Activated effector memory CD4-positive, alpha-beta T cell treated with Interleukin-2 at 50 U/mL for 16 hours (primary cell): Measurements from ENCODE around the gene RASGRF2.
A peak's percentile ranks its signal among the peaks of the same experiment; 100 is the strongest.

ENCODE experiments used
- DNase-seq: peaks from one replicate; pipeline ENCODE4 v3.0.0-alpha.2; 2020

RASGRF2 gene

GRCh38 chr5:80956272-80956671 is 3.9 kb upstream of the RASGRF2 start:
- no peak for DNase-seq

DNA sequence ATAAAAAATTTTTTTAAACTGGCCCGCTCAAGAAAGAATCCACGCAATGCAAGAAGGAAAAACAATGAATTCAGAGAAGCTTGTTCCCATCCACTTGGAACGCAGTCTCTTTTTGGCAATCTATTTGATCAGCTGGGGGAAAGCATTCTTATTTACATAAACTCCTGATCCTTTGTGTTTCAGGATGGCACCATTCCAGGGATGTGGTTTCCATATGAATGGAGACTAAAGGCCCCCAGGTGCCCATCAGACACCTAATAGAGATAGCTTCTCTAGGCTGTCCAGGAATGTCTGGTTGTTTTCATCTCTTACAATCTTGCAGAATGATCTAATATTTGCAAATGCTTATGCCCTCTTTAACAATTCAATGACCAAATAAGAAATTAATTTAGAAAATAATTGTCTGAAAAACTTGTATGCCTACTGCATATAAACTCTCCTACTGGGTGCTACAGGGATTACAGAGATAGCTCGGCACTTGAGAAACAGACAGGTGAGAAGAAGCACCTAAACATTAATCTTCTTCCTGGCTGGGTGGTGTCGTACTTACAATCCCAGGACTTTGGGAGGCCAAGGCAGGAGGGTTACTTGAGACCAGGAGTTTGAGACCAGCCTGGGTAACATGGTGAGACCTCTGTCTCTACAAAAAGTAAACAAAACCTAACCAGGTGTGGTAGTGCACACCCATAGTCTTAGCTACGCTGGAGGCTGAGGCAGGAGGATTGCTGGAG is 3.0 kb upstream of the RASGRF2 start:
- DNase-seq = no peak

DNA sequence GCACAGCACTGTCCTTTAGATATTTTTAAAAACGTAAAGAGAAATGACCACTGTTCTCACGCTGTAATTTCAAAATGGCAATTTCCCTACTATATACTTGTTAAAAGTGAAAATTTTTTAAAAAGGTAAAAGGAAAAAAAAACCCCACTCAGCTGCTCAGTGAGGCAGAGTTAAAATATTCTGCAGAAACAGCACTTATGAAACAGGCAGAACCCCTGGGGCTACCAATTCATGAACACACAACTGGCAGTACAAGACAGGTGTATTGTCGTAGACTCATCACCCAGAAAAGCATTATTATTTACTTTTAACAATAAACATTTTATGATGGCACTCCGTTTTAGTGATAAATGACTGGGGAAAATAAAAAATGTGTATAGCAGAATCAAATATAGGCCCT is 1.5 kb upstream of the RASGRF2 start:
- DNase-seq = no peak

DNA sequence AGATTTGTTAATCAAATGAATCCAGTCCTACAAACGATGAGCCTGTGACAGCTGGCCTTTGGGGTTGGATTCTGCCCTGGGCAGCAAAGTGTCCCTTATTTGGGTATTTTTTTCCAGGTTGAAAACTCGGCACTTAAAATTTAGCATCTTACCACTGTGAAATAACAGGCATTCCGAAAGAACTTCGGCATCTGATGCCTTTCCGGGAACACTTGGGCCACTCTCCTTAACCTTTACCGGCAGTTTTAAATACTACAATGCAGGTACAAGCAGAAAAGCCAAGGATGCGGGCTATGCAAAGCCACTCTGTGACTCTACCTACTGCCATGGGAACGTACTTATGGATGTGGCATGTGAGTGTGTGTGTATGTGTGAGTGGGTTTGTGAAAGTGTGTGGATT is 1.0 kb upstream of the RASGRF2 start:
- DNase-seq = no peak

GRCh38 chr5:80960531-80961375 is 590 bp downstream of the RASGRF2 start:
- DNase-seq = peak; percentile 44

DNA sequence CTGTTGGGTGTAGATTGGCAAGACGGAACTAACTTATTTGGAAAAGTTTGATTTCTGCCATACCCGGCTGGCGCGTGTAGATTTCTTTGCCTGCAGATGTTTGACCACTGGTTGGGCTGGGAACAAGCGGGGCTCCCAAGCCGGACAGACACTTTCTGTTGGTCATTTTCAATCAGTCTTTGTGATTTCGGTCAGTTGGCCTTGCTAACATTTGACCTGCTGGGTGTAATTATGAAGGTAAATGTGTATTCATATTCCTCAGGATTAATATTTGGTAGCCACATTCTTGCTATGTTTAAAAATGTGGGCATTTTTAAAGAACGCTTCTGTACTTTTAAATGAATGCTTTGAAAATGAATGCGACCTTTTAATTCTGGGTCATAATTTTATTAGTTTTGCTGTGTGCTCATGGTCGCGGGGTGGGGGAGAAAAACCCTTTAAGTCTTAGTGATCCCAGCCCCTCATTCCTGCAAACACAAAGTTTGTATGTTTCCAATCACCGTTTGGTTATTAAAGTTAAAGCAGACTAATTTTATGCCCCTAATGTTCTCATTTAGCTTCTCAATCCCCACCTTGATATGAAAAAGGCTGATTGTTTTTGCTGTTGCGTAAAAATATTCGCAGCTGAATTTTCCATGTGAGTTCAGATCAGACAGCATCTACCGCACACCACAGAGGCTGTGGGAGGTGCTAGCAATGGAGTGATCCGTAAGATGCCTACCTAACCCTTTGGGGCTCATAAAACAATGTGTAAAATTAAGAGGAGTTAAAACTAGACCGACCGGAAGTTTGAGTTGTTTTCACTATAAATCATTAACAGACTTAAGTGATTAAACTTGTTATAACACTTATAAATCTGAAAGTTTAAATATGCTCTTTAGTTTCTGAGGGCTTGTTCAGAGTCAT is 1.5 kb downstream of the RASGRF2 start:
- peak; percentile 6 for DNase-seq

- DNase-seq = no peak
Measured at GRCh38 chr5:80962630-80963520, 2.7 kb downstream of the RASGRF2 start.

- no peak for DNase-seq
Measured at GRCh38 chr5:80963521-80963895, 3.3 kb downstream of the RASGRF2 start.

DNA sequence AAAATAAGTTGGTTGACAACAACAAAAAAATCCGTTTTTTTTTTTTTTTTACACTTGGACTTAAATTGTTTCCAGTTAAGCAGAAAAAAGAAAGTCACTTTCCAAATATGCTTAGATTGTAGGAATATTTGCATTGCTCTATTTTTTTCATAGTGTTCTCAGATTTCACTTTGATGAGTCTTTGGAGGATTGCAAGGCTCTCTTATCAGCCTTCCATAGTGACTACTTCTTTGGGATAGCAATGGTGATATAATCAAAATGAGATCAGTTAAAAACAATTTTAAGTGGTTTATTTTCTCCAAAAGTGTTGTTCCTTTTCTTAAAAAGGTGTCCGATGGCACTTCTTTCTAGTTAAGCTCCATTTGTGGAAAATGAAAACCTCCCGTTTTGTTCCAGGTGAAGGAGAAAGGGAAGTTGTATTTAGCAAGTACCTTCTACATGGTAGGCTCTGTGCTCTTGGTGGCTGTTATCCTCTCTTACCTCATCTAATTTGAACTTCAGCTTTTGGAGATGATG is 3.9 kb downstream of the RASGRF2 start:
- DNase-seq = no peak

DNA sequence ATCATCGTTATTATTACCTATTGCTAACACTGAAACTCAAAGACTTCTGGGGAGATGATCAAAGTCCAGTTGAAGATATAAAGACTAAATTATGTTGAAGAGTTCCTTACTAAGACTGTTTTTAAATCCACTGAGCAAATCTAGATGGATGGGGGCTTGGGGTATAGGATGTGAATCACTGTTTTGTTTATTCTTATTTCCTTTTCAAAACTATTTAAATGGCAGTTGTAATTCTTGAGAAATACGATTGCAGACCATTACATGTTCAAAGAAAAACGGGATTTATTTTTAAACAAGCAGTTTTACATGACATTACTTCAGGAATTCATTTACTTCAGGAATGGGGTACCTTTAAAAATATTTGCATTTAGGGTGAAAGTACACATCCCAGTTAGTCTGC is 4.3 kb downstream of the RASGRF2 start:
- DNase-seq = no peak

- DNase-seq = no peak
Measured at GRCh38 chr5:80964919-80965318, 4.8 kb downstream of the RASGRF2 start.

DNA sequence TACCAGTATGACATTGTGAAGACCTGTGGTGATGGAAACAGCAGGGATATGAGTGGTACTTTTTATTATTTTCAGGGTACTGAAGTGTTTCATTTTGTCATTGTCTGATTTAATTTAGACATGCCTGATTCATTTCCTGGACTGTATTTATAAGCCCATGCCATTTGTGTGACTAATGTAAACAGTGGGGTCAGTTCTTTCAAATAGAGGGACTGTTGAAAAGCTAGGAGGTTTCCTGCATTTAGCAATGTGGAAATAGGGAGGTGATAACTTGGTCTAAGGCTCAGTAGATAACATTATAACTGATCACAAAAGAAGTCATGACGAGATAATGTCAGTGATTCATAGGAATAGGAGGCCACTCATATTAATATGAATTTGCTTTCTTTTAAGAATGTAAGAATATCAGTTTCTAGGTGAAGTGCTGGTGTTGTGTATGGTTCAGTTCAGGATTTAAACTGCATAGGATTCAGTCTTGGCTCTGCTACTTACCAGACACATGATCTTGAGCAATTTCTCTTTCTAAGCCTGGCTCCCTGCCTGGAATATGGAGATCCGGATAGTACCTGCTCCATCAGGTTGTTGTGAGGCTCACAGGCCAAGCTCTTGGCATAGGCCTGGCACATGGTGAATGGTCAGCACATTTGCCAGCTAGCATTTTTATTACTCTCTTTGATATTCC is 7.5 kb downstream of the RASGRF2 start:
- DNase-seq = no peak

- no peak for DNase-seq
Measured at GRCh38 chr5:80973027-80973426, 12.9 kb downstream of the RASGRF2 start.

- DNase-seq = no peak
Measured at GRCh38 chr5:80975065-80975464, 14.9 kb downstream of the RASGRF2 start.

GRCh38 chr5:80976985-80977384 is 16.8 kb downstream of the RASGRF2 start:
- no peak for DNase-seq

GRCh38 chr5:80977764-80978163 is 17.6 kb downstream of the RASGRF2 start:
- DNase-seq = no peak

- no peak for DNase-seq
Measured at GRCh38 chr5:80978772-80979317, 18.7 kb downstream of the RASGRF2 start.

- DNase-seq = no peak
Measured at GRCh38 chr5:80982093-80982492, 21.9 kb downstream of the RASGRF2 start.

DNA sequence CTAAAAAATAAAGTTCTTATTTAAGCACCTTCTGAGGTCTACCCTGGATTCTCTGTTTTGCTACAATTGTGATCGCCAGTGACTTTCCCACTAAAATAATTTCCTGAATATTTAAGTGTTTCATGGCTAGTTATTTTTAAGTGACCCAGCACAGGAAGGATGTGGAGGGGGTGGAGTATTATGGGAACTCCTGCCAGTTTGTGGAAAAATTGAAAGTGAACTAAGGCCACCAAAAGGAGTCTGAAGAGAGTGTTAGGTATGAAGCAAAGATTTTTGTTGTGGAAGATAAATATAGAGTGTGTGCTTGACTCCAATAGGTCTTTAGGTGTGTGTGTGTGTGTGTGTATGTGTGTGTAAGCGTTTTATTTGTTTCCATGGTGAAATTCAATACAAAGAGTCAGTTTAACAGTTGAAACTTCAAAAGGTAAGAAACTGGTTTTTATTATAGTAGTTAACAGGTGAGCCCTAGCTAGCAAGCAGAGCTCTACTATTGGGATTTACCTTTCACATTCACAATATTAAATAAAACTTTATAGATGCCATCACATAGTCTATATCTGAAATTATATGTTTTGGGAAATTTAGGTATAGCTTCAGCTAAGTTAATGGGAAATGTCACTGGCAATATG is 25.6 kb downstream of the RASGRF2 start:
- no peak for DNase-seq

DNA sequence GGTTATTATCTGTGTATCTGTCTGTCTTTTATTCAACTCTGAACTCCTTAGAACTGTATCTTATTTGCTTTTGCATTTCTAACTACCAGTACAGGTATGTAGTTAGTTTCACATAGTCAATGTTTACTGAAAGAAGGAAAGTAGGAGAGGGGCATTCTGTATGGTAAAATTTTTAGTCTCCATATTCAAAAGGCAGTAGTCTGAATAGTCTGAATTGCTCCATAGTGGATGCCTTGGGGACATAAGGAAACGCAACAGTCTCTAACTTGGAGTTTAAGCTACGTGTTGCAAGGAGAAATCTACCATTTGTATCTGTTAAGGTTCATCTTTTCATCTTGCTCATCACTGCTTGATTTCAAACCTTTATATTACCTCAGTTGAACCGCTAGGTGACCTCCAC is 26.2 kb downstream of the RASGRF2 start:
- DNase-seq = no peak
